22Rv1 (cell line): ENCODE measurements around the gene ELMOD1.

ENCODE experiments used
- H3K27ac ChIP-seq: fragments of 450-650 bp; 2 replicates; pipeline ENCODE4 v1.5.1; 2017
- ZFX ChIP-seq: fragments of 450-650 bp; IDR thresholded peaks from 2 replicates; pipeline ENCODE4 v1.6.1; 2017; ENCODE audit warnings: antibody characterized with exemption, borderline replicate concordance
- TF ChIP-seq, protein P1 (sequence below): fragments of 450-650 bp; IDR thresholded peaks from 2 replicates; pipeline ENCODE4 v1.5.1; 2017; ENCODE audit warnings: mild to moderate bottlenecking

ELMOD1 gene

GRCh38 chr11:107598225-107599139 lies 7.5 kb downstream of the ELMOD1 start:
- TF ChIP-seq, protein P1, sequence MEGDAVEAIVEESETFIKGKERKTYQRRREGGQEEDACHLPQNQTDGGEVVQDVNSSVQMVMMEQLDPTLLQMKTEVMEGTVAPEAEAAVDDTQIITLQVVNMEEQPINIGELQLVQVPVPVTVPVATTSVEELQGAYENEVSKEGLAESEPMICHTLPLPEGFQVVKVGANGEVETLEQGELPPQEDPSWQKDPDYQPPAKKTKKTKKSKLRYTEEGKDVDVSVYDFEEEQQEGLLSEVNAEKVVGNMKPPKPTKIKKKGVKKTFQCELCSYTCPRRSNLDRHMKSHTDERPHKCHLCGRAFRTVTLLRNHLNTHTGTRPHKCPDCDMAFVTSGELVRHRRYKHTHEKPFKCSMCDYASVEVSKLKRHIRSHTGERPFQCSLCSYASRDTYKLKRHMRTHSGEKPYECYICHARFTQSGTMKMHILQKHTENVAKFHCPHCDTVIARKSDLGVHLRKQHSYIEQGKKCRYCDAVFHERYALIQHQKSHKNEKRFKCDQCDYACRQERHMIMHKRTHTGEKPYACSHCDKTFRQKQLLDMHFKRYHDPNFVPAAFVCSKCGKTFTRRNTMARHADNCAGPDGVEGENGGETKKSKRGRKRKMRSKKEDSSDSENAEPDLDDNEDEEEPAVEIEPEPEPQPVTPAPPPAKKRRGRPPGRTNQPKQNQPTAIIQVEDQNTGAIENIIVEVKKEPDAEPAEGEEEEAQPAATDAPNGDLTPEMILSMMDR, result peak; percentile 72
- TF ChIP-seq ZFX, result no peak

GRCh38 chr11:107605061-107606006 lies 14.4 kb downstream of the ELMOD1 start:
- no peak for TF ChIP-seq ZFX
- TF ChIP-seq, protein P1, result 0 out of 2 replicates have a peak, but pooled peaks have one; percentile 5

More at GRCh38 chr11:107598225-107599139, 7.5 kb downstream of the ELMOD1 start:
- no peak overlapping the region for H3K27ac ChIP-seq

DNA sequence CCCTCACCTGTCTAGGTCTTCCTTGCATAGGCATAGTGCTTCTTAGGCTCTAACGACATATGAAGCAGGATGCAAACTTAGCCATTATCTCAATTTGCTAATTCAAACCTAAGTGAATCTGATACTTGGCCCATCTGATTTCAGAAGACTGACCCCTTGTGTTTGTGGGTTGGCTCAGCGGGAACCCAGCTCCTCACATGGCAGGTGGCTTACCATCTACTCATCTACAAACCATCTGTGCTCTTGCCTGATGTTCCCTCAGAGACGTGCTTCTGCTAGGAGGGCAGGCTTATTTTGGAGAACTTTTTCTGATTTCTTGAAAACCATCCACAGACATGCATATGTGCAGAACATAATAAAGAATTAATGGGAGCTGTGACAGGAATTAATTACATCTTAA lies 15.2 kb downstream of the ELMOD1 start:
- TF ChIP-seq ZFX, result no peak
- TF ChIP-seq, protein P1, result peak; percentile 12; the same call in 1 of the 2 replicates
- no peak overlapping the region for H3K27ac ChIP-seq

More at GRCh38 chr11:107605061-107606006, 14.4 kb downstream of the ELMOD1 start:
- no peak overlapping the region for H3K27ac ChIP-seq

DNA sequence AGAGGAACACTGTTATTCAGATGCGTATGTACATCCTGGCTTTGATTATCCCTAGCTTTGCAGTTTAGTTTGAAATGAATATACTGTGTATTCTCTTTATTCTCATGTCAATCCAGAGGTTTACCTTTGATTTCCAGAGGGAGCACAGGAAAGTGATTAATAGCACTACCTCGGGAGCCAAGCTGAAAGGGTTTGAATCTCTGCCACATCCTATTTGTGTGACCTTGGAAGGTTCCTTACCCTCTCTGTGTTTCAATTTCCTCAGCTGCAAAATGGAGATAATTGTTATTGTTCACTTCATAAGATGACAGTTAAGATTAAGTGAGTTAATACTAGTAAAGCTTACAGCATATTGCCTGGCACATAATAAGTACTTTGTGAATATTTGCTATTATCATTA lies 17.9 kb downstream of the ELMOD1 start:
- H3K27ac ChIP-seq, result no peak overlapping the region
- TF ChIP-seq, protein P1, result no peak
- no peak for TF ChIP-seq ZFX

- H3K27ac ChIP-seq, result no peak overlapping the region
- no peak for TF ChIP-seq ZFX
- TF ChIP-seq, protein P1, result no peak
These were observed 18.7 kb downstream of the ELMOD1 start for GRCh38 chr11:107609400-107610218.

DNA sequence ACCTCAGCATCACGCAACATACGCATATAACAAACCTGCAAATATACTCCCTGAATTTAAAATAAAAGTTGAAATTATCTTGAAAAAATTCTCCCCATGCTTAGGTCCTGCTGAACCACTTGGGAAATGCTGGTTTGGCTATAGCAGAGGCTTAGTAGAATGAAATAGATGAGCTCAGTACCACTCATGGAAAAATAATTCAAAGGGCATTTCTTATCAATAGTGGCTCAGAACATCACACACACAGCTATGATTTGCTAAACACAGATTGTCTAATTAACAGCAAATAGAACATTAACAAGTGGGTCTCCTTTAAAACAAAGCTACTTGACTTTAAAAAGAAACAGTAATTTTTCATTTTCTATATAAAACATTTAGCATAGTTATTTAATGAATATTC lies 21.5 kb downstream of the ELMOD1 start:
- no peak overlapping the region for H3K27ac ChIP-seq
- TF ChIP-seq ZFX, result no peak
- TF ChIP-seq, protein P1, result no peak
